SK-MEL-5 (cell line): ENCODE data around the gene ZFR. TPM values are rescaled to one million over a fixed set of nuclear protein-coding genes. Genes with fewer than 3 reads are reported as not detected.
"Not testable (repeated sequence)": the region's sequence is repeated elsewhere in the genome, so short reads cannot be mapped to it uniquely, and the experiment has no call there.

Experiments
- DNase-seq: peaks from one replicate; pipeline ENCODE4 v3.0.0-alpha.2; 2016; ENCODE audit warnings: low read depth, low spot score
- in situ Hi-C: cut with HindIII; loops from 2 replicates; pipeline ENCODE4 v1.10.0; 2016; ENCODE audit warnings: low sequenced_read_pairs, high pct_unique_total_duplicates, low pct_unique_long_range_greater_than_20kb
- total RNA-seq: library from RNA; depleted of rRNA; stranded (reverse); fragments of >200 nt; shearing (Covaris generic); gene quantifications from 2 replicates; pipeline ENCODE4 v1.2.3, GENCODE V29; 2014

Gene ZFR
- total RNA-seq, 1 experiment from 2014 or later, result 105 TPM

DNA sequence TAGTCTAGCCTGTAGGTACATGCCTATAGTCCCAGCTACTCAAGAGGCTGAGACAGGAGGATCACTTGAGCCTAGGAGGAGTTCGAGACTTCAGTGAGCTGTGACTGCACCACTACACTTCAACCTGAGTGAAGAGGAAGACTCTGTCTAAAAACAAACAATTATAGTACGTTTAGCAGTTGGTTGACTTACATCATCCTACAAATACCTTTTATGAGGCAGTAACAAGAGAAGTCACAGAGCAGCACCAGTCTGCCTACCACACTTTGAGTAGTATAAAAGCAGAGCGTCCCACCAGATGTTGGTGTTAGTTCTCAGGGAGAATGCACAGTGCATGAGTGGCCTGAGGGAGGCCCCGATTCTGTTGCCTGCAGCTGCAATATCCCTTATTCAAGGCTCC is 16.1 kb downstream of the ZFR start:
- in situ Hi-C loops, result no loop called here
- DNase-seq, result no peak

DNA sequence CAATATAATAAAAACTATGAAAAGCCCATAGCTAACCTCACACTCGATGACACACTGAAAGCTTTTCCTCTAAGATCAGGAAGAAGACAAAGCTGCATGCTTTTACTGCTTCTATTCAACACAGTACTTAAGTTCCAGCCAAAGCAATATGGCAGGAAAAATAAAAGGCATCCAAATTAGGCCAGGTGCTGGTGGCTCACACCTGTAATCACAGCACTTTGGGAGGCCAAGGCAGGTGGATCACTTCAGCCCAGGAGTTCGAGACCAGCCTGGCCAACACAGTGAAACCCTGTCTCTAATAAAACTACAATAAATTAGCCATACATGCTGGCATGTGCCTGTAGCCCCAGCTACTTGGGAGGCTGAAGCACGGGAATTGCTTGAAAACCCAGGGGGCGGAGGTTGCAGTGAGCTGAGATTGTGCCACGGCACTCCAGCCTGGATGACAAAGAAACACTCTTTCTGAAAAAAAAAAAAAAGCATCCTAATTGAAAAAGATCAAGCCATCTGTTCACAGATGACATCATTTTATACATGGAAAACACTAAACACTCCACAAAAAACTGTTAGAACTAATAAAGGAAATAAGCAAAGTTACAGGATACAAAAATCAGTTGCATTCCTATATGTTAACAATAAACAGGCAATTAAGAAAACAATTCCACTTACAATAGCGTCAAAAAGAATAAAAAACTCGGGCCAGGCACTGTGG is 17.9 kb downstream of the ZFR start:
- in situ Hi-C loops, result no loop called here
- no peak for DNase-seq

DNA sequence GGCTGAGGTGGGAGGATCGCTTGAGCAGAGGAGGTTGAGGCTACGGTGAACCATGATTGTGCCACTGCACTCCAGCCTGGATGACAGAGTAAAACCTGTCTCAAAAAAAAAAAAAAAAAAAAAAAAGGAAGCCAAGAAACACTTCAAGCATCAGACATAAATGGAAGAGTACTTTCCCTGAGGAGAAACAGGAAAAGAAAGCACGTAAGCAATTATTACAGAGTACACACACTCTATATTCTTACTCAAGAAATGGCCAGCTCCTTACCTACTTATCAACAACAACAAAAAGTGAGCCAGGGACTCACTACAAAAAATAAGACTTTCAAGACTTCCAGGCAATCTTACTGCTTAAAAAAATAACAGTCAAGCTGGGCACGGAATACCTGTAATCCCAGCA is 21.8 kb downstream of the ZFR start:
- in situ Hi-C loops, result no loop called here

DNA sequence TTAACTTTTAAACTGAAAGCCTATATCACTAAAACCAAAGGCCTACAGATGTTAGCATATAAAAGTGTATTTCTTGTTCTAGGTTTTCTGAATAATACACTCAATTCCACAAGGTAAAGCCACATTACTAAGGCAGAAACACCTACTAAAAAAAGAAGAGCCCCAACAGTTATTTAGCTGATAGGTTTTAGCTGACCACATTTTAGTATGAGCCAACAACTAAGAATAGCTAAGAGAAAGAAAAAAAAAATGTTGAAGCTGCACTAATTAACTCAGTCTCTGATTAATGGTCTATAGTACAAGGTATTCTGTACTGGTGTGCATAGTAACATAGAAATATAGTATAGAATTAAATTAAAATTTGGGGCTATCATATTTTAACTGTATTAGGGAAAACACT is 23.5 kb downstream of the ZFR start:
- DNase-seq, result no peak
- in situ Hi-C loops, result no loop called here

More for the DNA sequence above, 21.8 kb downstream of the ZFR start:
- no peak for DNase-seq

DNA sequence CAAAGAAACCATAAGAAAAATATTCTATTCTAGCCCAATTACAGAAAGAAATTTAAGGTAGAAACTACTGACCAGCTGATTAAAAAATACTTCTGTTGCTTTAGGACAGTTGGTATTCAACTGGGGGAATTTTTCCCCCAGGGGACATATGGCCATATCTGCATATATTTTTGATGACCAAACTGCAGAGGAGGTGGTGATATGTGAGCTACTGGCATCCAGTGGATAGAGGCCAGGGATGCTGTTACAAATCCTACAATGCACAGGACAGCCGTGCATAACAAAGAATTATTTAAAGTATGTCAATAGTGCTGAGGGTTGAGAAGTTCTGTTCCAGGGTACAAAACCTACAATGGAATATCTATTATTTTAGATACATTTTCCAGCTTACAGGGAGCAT is 24.0 kb downstream of the ZFR start:
- in situ Hi-C loops, result no loop called here
- DNase-seq, result no peak

DNA sequence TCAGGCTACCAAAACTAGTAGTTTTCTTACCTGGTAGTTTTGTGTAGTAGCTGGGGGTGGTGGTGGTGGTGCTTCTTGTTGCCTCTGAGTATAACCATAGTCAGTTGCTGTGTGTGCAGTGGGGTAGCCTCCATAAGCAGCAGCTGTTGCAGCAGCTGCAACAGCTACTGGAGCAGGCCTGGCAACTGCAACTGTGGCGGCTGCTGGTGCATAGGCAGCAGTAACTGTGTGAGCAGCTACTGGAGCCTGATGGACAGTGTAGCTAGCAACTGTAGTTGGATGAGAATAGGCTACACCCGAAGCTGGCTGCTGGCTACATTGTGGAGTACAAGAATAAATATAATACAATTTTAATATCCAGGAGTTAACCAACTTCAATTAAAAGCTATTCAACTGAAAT is 24.7 kb downstream of the ZFR start:
- in situ Hi-C loops, result no loop called here
- no peak for DNase-seq

DNA sequence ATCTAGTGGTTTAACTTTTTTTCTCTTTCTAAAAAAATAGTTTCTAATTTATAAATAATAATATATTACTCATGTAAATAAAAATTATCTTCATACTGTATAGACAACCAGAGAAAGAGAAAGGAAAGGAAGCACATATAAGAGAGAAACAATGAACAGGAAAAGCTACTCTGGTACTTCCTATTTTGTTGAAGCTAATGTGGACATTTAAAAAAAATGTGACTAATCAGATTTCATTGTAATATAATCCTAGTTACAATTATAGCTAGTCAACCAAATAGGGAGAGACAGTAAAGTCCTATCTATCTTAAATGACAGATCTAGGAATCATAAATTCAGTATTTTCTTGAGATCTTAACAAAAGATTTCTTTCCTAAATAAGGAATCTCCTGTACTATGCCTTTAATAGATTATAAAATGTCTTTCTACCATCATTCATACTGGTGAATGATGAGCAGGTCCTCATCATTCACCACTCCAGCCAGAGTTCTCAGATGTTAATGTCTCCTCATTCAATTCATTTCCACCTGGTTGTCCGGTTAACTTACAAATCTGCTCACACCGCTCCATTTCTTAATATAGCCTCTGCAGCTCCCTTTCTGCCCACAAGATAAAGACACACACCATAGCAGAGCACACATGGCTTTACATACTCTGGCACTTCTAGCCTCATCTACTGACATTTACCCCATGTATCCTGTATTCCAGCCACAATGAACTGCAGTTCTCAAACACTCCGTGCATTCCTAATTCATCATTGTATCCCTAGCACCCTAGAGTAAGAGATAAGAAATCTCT is 30.9 kb downstream of the ZFR start:
- DNase-seq, result no peak
- in situ Hi-C loops, result no loop called here

DNA sequence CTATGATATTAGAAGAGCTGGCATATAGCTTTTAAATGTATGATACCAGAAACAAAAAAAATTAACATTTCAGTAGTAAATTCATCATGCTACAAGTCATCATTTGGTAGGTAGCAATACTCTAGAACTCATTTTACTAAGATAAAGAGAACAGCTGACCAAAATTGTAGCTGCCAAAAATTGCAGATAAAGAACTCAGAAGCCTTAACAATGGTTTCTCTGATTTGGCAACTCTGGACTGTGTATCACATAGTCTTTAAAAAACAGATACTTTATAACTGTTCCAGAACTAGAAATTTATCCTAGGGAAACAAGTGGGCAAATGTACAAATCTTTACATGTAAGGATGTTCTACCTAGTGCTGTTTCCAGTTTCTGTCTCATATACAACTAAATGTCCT is 33.9 kb downstream of the ZFR start:
- in situ Hi-C loops, result no loop called here
- DNase-seq, result no peak

DNA sequence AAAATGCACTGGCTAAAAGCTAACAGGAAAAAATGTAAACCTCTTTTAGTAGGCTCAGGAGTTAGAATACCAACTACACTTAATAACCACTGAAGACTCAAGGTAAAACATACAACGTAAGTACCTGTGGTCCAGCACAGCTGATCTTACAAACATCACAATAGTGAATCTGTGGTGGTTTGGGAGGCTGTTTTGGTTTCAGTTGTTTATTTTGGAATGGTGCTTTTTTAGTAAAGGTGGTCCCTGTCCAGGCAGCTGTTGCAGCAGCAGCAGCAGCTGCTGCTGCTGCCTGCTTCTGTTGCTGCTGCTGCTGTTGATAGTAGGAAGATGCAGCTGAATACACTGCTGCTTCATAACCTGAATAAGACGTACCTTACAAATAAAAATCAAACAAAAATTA is 37.9 kb downstream of the ZFR start:
- in situ Hi-C loops, result no loop called here

DNA sequence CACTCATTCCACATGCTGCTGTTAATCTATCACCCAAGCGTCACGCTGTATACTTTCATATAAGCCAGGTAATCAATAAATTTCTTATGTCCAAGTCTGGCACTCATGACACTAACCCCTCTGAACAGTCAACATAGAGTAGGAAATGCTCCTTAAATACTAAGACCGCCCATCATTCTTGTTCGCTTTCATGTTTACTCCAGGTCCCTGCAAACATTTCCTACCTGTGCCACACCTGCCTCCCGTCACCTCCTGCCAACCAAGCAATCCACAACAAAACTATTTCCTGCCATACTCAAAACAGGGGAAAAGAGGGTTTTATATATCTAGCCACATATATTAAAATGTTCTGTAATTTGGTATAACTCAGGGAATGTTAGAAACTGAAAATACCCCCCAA is 39.0 kb downstream of the ZFR start:
- in situ Hi-C loops, result no loop called here
- DNase-seq, result no peak

More for the DNA sequence above, 37.9 kb downstream of the ZFR start:
- no peak for DNase-seq

DNA sequence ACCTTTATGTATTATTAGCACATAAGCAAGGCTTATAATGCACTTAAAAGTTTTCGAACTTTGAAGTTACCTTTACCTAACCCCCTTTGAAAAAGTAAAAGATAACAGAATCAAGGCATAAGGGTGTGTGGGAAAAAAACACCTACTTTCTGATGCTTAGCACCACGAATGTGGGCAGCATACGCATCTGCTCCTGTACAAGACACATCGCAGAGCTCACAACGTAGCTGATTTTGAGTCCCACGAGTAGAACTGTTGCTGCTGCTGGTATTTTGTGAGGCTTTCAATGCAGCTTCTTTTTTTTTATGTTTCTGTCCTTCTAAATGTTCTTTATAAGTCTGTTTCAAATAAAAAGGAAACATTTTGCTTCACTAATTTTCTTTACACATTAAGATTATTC is 40.8 kb downstream of the ZFR start:
- no peak for DNase-seq
- in situ Hi-C loops, result no loop called here

DNA sequence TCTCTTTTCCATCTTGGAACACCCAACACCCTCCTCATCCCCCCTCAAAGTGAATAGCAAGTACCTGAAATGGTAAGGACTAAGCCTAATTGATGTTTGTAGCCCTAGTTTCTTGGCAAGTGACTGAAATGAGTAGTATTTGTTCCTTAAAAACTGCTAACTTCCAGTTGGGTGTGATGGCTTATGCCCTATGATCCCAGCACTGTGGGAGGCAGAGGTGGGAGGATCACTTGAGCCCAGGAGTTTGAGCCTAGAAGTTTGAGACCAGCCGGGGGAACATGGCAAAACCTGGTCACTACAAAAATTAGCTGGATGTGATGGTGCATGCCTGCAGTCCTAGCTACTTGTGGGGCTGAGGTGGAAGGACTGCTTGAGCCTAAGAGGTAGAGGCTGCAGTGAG is 44.1 kb downstream of the ZFR start:
- in situ Hi-C loops, result no loop called here

DNA sequence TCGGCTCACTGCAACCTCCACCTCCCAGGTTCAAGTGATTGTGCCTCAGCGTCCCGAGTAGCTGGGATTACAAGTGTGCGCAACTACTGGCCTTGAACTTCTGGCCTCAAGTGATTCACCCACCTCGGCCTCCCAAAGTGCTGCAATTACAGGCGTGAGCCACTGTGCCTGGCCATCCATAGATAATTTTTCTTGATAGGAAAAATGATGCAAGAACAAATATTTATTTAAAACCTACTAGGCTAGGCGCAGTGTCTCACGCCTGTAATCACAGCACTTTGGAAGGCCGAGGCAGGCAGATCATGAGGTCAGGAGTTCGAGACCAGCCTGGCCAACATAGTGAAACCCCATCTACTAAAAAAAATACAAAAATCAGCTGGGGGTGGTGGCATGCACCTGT is 45.8 kb downstream of the ZFR start:
- in situ Hi-C loops, result not testable (repeated sequence)

More for the DNA sequence above, 44.1 kb downstream of the ZFR start:
- DNase-seq, result no peak

DNA sequence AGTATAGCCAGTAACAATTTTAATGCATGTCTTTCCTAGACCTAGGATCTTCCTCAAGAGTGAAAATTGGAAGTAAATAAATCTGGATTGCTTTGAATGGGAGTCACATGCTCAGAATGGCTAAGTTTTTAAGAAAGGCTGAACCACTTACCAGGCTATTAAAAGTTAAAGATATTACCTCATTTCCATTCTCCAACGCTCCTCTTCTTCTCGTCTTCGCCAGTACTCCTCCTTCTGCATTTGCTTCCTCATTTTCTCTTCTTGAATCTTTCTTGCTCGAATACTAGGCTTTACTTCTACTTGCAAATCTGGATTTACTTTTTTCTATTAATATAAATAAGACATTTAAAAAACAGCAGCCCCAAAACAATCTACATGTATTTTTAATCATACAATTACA is 49.6 kb downstream of the ZFR start:
- DNase-seq, result no peak
- in situ Hi-C loops, result no loop called here

More for the DNA sequence above, 45.8 kb downstream of the ZFR start:
- not testable (repeated sequence) for DNase-seq

DNA sequence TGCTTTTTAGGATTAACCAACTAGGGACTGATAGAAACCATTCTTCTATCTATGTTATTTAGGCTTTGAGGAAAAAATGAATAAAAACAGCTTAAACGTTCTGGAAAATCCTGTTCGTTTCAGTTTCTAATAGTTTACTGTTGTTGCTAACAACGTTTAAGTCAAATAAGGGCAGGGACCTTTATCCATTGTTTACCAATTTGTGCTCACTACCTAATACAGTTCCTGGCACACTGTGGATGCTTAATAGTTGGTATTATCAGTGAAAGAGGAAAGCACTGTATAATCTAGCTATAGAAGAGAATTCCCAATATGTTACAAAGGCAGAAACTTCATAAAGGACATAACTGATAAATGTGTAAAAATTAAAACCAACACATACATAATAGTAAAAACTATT is 52.5 kb downstream of the ZFR start:
- DNase-seq, result no peak
- in situ Hi-C loops, result no loop called here

DNA sequence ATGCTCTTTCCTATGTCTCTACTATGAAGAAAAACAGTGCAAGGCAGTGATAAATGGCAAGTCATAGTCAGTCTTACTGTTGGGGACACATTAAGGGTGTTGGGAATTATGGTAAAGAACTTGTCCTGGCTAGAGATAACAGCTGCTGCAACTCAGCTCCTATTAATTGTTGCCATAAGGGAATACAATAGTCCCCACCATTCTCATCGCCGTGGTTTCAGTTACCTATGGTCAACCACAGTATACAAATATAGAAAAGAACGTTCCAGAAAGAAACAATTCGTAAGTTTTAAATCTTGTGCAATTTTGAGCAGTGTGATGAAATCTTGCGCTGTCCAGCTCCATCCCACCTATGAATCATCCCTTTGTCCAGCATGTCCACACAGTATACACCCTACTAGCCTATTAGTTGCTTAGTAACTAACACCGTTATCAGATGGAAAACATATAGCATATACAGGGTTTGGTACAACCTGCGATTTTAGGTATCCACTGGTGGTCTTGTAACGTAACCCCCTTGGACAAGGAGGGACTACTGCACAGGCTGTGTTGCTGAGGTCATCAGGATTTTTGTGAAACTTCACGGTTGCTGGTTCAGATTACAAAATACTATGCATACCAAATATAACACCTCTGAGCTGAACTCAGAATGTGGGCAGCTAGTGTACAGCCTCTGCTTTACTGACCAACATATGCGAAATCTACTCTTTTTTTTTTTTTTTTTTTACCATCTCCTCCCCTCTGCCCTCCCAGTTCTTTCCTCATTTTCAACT is 53.5 kb downstream of the ZFR start:
- in situ Hi-C loops, result no loop called here
- peak; percentile 39 for DNase-seq

DNA sequence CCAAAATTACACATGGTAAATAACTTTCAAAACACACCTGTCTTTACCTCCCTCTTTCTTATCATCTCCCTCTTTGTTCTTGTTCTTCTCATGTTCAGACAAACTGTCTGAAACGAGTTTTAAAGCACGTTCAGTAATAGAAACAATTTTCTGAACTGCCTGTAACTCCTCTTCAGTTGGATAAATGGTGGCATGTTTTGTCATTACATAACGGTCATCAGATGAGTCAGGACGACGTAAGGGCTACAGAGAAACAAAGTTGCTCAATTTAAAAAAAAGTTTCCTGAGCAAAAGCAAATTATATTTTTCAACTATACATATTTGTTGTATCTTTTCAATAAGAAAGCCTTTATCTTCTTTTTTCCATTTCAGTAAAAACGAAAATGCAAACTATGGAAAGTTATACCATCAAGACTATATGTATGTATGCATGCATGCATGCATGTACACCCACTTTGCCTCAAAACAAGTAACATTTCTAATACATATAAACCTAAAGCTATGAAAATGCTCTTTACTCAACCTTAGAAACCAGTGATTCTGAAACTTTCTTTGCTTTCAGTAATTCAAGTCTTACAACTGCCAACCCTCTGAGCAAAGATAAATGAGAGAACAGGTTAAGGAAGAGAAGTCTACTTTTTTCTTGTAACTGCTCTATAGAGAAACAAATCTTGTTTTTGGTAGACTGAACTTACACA is 56.0 kb downstream of the ZFR start:
- DNase-seq, result no peak
- in situ Hi-C loops, result no loop called here

DNA sequence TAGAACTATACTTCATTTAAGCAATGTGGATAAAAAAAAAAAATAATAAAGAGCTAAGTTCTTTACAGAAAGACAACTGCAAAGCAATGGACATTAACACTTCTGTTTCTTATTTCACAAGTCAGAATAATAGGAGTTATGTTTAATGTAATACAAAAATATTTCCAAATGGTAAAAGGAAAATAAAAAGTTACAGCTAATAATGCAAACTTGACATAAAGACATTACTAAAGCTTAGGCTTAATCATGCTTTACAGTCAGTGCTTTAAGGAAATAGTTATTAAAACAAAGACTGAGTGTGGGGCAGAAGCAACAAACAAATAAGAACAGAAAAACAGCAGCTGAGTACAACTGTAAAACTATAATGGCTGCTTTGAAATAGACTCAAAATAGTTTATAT is 56.7 kb downstream of the ZFR start:
- DNase-seq, result no peak
- in situ Hi-C loops, result no loop called here
